Tibial nerve (tissue), 4 donors: Measurements from ENCODE around the gene TMED10.

Experiments used
- CTCF ChIP-seq, 5 experiments: fragments of 200-600 bp in 3 of 5; fragments of 450-650 bp in 2 of 5; sonication (generic) in 3 of 5; IDR thresholded peaks; one replicate each; pipeline ENCODE4 v1.5.1; 2016 to 2019; ENCODE audit warnings: antibody characterized with exemption in 5 of 5, mild to moderate bottlenecking in 3 of 5, moderate library complexity in 2 of 5
- EP300 ChIP-seq, 2 donors: sonication (generic); formaldehyde crosslinking; IDR thresholded peaks; one replicate each; pipeline ENCODE4 v1.6.1; 2017; ENCODE audit warnings: antibody characterized with exemption in 2 of 2, mild to moderate bottlenecking in 1 of 2
- POLR2A ChIP-seq, 2 donors: fragments of 450-650 bp; IDR thresholded peaks; one replicate each; pipeline ENCODE4 v1.6.1; 2017; ENCODE audit warnings: antibody characterized with exemption in 2 of 2, mild to moderate bottlenecking in 2 of 2, moderate library complexity in 2 of 2

GRCh38 chr14:75224561-75224960 is 48.1 kb upstream of the TMED10 start:
- no peak for TF ChIP-seq CTCF (IDR thresholded peaks at IDR 0.05)
- no peak for TF ChIP-seq EP300 (IDR thresholded peaks at IDR 0.05)
- no peak for TF ChIP-seq POLR2A (IDR thresholded peaks at IDR 0.05)
